Ishikawa (cell line): ENCODE results near the gene ENTPD3.

Experiments
- RAD21 ChIP-seq: IDR thresholded peaks from 2 replicates; pipeline ENCODE4 v1.6.1; 2012; ENCODE audit warnings: low read depth
- TAF1 ChIP-seq: IDR thresholded peaks from 2 replicates; pipeline ENCODE4 v1.6.1; 2012; ENCODE audit warnings: low read depth, mild to moderate bottlenecking
- YY1 ChIP-seq: IDR thresholded peaks from 2 replicates; pipeline ENCODE4 v1.6.1; 2012; ENCODE audit warnings: low read depth
- TF ChIP-seq, protein P1 (sequence below): IDR thresholded peaks from 2 replicates; pipeline ENCODE4 v1.6.1; 2012
- TF ChIP-seq, protein P2 (sequence below): IDR thresholded peaks from 2 replicates; pipeline ENCODE4 v1.6.1; 2012; ENCODE audit warnings: low read depth, mild to moderate bottlenecking

DNA sequence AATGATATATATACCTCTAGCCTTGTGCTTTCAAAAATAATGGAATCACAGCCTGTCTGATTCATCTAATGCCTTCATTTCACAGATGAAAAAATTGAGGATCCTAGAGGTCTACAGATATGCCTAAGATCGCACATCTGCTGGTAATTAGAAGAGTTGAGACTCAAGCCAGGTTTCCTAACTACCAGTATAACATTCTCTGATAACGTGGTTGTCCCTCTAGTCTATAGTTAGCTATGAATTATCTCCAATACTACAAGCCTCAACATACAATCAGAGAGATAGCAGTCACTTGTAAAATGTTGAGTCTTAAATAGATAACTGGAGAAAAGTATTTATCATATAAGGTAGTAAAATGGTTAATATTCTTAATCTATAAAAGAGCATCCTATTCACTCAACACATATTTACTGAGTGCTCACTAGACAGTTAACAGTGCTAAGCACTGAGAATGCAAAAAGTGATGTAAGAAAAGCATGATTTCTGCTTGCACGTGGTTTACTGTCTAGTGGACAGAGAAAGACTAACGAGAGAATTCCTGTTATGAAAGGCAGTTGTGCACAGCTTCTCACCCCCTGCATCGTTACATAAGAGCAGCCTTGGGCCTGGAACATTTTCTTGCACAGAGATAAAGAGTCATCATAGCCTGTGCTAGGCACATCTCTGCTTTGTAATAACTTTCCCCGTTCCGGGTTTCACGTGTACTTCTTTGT lies 4.9 kb upstream of the ENTPD3 start:
- TF ChIP-seq, protein P1, sequence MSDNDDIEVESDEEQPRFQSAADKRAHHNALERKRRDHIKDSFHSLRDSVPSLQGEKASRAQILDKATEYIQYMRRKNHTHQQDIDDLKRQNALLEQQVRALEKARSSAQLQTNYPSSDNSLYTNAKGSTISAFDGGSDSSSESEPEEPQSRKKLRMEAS = no peak
- no peak for TF ChIP-seq YY1
- TF ChIP-seq, protein P2, sequence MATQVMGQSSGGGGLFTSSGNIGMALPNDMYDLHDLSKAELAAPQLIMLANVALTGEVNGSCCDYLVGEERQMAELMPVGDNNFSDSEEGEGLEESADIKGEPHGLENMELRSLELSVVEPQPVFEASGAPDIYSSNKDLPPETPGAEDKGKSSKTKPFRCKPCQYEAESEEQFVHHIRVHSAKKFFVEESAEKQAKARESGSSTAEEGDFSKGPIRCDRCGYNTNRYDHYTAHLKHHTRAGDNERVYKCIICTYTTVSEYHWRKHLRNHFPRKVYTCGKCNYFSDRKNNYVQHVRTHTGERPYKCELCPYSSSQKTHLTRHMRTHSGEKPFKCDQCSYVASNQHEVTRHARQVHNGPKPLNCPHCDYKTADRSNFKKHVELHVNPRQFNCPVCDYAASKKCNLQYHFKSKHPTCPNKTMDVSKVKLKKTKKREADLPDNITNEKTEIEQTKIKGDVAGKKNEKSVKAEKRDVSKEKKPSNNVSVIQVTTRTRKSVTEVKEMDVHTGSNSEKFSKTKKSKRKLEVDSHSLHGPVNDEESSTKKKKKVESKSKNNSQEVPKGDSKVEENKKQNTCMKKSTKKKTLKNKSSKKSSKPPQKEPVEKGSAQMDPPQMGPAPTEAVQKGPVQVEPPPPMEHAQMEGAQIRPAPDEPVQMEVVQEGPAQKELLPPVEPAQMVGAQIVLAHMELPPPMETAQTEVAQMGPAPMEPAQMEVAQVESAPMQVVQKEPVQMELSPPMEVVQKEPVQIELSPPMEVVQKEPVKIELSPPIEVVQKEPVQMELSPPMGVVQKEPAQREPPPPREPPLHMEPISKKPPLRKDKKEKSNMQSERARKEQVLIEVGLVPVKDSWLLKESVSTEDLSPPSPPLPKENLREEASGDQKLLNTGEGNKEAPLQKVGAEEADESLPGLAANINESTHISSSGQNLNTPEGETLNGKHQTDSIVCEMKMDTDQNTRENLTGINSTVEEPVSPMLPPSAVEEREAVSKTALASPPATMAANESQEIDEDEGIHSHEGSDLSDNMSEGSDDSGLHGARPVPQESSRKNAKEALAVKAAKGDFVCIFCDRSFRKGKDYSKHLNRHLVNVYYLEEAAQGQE = no peak
- TF ChIP-seq TAF1 = no peak
- TF ChIP-seq RAD21 = no peak
